Measurements from ENCODE around the gene ALOXE3. TPM values are rescaled to one million over a fixed set of nuclear protein-coding genes. Genes with fewer than 3 reads are reported as not detected.

The ALOXE3 gene
- polyA plus RNA-seq, 2 of the 4 experiments (the other 2 are of a cell fraction) = 0.35 to 0.40 TPM

- TF ChIP-seq KDM1A (IDR thresholded peaks at IDR 0.05; ENCODE audit: low read depth) (peak; percentile 71; the same call in 1 of the 2 replicates), POLR2AphosphoS2 (conservative IDR thresholded peaks at IDR 0.05; ENCODE audit: low read length) (0 out of 2 replicates have a peak, but pooled peaks have one; percentile 30)
Observed at GRCh38 chr17:8158267-8159031, 40.1 kb upstream of the ALOXE3 start (continued).

- DNase-seq (ENCODE audit: low read depth in 1 of 2, low spot score in 1 of 2) (peak; percentile 100), ATAC-seq (peak; percentile 57 to 73), FAIRE-seq (peak; percentile 99)
- H3K4me1 ChIP-seq = peaks cover 55% of the 10 kb centered on the region
- no peaks in the 10 kb centered on the region for H3K9me3 ChIP-seq
- ChIA-PET POLR2A (interaction anchor here (0.6 to 2.4 kb wide), 22 partner anchors 14 to 795 kb away, joined by 3 to 43 read pairs (median 5); partner anchors contain the start of genes BORCS6, CTC1, HES7 and SLC25A35), CTCF (interaction anchor here (0.8 to 19.5 kb wide), 13 partner anchors 11 to 139 kb away, joined by 3 to 601 read pairs (median 6); partner anchors contain the start of genes BORCS6, HES7 and SLC25A35)
- peak overlapping the region; percentile 65 for H3K4me3 ChIP-seq
- under 1% methylated on average over 55 of the region's 59 CpGs for WGBS (ENCODE audit: missing lambda C conversion rate)
- TF ChIP-seq HOXB5 (CRISPR knock-in tag; IDR thresholded peaks at IDR 0.05) (no peak), POLR2A (IDR thresholded peaks at IDR 0.05; ENCODE audit: low read length) (peak; percentile 54), EHMT2 (IDR thresholded peaks at IDR 0.05; ENCODE audit: low read depth) (no peak), NFE2L2 (conservative IDR thresholded peaks at IDR 0.05; ENCODE audit: low read length) (peak; percentile 27; the same call in 1 of the 2 replicates), CBX8 (IDR thresholded peaks at IDR 0.05) (no peak), ZC3H11A (IDR thresholded peaks at IDR 0.05) (no peak), USF2 (IDR thresholded peaks at IDR 0.05) (peak; percentile 81), MAX (IDR thresholded peaks at IDR 0.05) (peak; percentile 100), CHD2 (IDR thresholded peaks at IDR 0.05; ENCODE audit: low read length, partially characterized antibody) (peak; percentile 24), RARB (CRISPR knock-in tag; IDR thresholded peaks at IDR 0.05) (no peak), ELK1 (IDR thresholded peaks at IDR 0.05; ENCODE audit: low read depth, low read length) (no peak), MAZ (IDR thresholded peaks at IDR 0.05; ENCODE audit: borderline replicate concordance, low read depth, low read length) (peak; percentile 61; the same call in 1 of the 2 replicates), NPAS2 (CRISPR knock-in tag; IDR thresholded peaks at IDR 0.05; ENCODE audit: borderline replicate concordance) (peak; percentile 100), JUNB (IDR thresholded peaks at IDR 0.05) (no peak), RFX5 (IDR thresholded peaks at IDR 0.05) (peak; percentile 88), RAD21 (conservative IDR thresholded peaks at IDR 0.05 in 1 of 2, IDR thresholded peaks at IDR 0.05 in 1 of 2) (peak; percentile 33 to 40; a peak in 2 of 5 replicates), GATA3 (IDR thresholded peaks at IDR 0.05; ENCODE audit: borderline replicate concordance) (peak; percentile 72), SREBF2 (IDR thresholded peaks at IDR 0.05) (no peak), REST (IDR thresholded peaks at IDR 0.05) (peak; percentile 48; the same call in 1 of the 2 replicates), JUN (IDR thresholded peaks at IDR 0.05) (peak; percentile 25 to 89; a peak in 3 of 5 replicates), KDM1A (IDR thresholded peaks at IDR 0.05; ENCODE audit: low read depth) (no peak), BHLHE40 (IDR thresholded peaks at IDR 0.05; ENCODE audit: low read depth, low read length) (peak; percentile 92), E2F6 (IDR thresholded peaks at IDR 0.05; ENCODE audit: borderline replicate concordance, low read depth) (peak; percentile 88), MYC (IDR thresholded peaks at IDR 0.05; ENCODE audit: borderline replicate concordance, low read length) (peak; percentile 56), BCL3 (IDR thresholded peaks at IDR 0.05) (peak; percentile 26; the same call in 1 of the 3 replicates), PBX3 (IDR thresholded peaks at IDR 0.05) (peak; percentile 90)
- H3K27ac ChIP-seq = peak overlapping the region; percentile 89 to 93
- H3K4me2 ChIP-seq = peak overlapping the region; percentile 91
Observed at GRCh38 chr17:8156246-8156992, 38.1 kb upstream of the ALOXE3 start.

Data from A549 (cell line).